Activated CD8-positive, alpha-beta T cell treated with anti-CD3 and anti-CD28 coated beads for 36 hours (primary cell): ENCODE measurements around the gene ABCG1. TPM values are rescaled to one million over a fixed set of nuclear protein-coding genes. Genes with fewer than 3 reads are reported as not detected.

Experiments used
- ATAC-seq: fragments of 200-7000 bp; cut with Tn5 transposase; one replicate; pipeline ENCODE4 v1.10.0; 2021; ENCODE audit warnings: mild to moderate bottlenecking, moderate library complexity
- CTCF ChIA-PET: fragments of 350-600 bp; sonication (Branson Sonifier 250); formaldehyde crosslinking; loops from one replicate; lab custom pipeline; 2021; ENCODE audit warnings: antibody characterized with exemption; lab: Charles Lee
- POLR2A ChIA-PET: fragments of 350-600 bp; sonication (Branson Sonifier 250); formaldehyde crosslinking; loops from one replicate; lab custom pipeline; 2021; ENCODE audit warnings: antibody characterized with exemption; lab: Charles Lee
- DNase-seq: peaks from one replicate; pipeline ENCODE4 v3.0.0-alpha.2; 2020
- H3K27ac Mint-ChIP-seq: one replicate; pipeline ENCODE4 v1.8.0; 2021; ENCODE audit warnings: mild to moderate bottlenecking, mixed read lengths
- H3K27me3 Mint-ChIP-seq: one replicate; pipeline ENCODE4 v1.8.0; 2021; ENCODE audit warnings: mixed read lengths
- H3K36me3 Mint-ChIP-seq: one replicate; pipeline ENCODE4 v1.8.0; 2021; ENCODE audit warnings: low read depth, mixed read lengths
- H3K4me1 Mint-ChIP-seq: one replicate; pipeline ENCODE4 v1.8.0; 2021; ENCODE audit warnings: low read depth, mixed read lengths
- H3K4me3 Mint-ChIP-seq: one replicate; pipeline ENCODE4 v1.8.0; 2021; ENCODE audit warnings: mild to moderate bottlenecking, moderate library complexity, mixed read lengths
- H3K9me3 Mint-ChIP-seq: one replicate; pipeline ENCODE4 v1.8.0; 2021; ENCODE audit warnings: mixed read lengths
- intact Hi-C: fragments of 100-400 bp; cut with micrococcal nuclease; formaldehyde crosslinking; loops from one replicate; pipeline ENCODE4 v1.10.0; 2022
- total RNA-seq, 2 experiments: library from RNA; stranded (reverse); gene quantifications; one replicate each; pipeline ENCODE4 v1.2.3, GENCODE V29; 2021
- TF ChIP-seq, protein P1 (sequence below): fragments of 200-600 bp; IDR thresholded peaks from one replicate; pipeline ENCODE4 v1.8.0; 2022; ENCODE audit warnings: antibody characterized with exemption, mild to moderate bottlenecking

ABCG1 gene
- total RNA-seq, 2 experiments from 2014 or later, result 12.1 to 12.7 TPM

DNA sequence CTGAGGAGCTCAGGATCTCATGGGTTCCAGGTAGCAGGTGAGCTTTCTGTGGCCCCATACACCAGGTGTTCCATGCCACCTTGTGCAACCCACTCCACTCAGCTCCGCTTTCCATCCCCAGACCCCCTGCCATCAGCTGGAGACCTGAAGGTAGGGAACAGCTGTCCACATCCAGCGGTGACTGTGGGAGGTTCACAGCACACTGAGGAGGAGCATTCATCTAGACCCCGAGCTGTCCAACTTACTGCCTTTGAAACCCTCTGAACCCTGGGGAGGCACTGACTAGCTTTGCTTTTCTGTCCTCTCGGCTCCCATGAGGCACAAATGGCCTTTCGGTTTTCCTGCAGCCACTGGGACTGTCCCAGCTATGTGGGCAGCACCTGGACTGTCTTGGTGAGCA is 27.9 kb upstream of the ABCG1 start:
- Mint-ChIP-seq H3K36me3 (peaks cover 8% of the 10 kb centered on the region), H3K27ac (no peak overlapping the region), H3K9me3 (peaks cover 7% of the 10 kb centered on the region), H3K4me1 (peaks cover 75% of the 10 kb centered on the region), H3K27me3 (no peaks in the 10 kb centered on the region), H3K4me3 (no peak overlapping the region)
- ChIA-PET CTCF (interaction anchor here (0.8 to 2.6 kb wide), 4 partner anchors 38 to 69 kb away, joined by 3 to 12 read pairs (median 6); no protein-coding TSS in a partner anchor), POLR2A (interaction anchor here (0.6 to 3.4 kb wide), 4 partner anchors 10 to 94 kb away, joined by 3 to 22 read pairs (median 4); no protein-coding TSS in a partner anchor)
- DNase-seq (no peak), ATAC-seq (no peak)
- intact Hi-C loops, result loop anchor here (5.0 kb wide), 1 partner anchor 46 kb away; no protein-coding TSS in a partner anchor
- TF ChIP-seq, protein P1, sequence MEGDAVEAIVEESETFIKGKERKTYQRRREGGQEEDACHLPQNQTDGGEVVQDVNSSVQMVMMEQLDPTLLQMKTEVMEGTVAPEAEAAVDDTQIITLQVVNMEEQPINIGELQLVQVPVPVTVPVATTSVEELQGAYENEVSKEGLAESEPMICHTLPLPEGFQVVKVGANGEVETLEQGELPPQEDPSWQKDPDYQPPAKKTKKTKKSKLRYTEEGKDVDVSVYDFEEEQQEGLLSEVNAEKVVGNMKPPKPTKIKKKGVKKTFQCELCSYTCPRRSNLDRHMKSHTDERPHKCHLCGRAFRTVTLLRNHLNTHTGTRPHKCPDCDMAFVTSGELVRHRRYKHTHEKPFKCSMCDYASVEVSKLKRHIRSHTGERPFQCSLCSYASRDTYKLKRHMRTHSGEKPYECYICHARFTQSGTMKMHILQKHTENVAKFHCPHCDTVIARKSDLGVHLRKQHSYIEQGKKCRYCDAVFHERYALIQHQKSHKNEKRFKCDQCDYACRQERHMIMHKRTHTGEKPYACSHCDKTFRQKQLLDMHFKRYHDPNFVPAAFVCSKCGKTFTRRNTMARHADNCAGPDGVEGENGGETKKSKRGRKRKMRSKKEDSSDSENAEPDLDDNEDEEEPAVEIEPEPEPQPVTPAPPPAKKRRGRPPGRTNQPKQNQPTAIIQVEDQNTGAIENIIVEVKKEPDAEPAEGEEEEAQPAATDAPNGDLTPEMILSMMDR, result no peak

GRCh38 chr21:42191696-42192595 is 27.0 kb upstream of the ABCG1 start:
- POLR2A ChIA-PET, result interaction anchor here (1.1 to 3.4 kb wide), 5 partner anchors 29 to 47 kb away, joined by 4 to 22 read pairs (median 8); no protein-coding TSS in a partner anchor
- no peak for DNase-seq
- TF ChIP-seq, protein P1, result no peak
- CTCF ChIA-PET, result interaction anchor here (0.5 to 1.8 kb wide), 7 partner anchors 9 to 231 kb away, joined by 3 to 6 read pairs (median 4); no protein-coding TSS in a partner anchor
- no peaks in the 10 kb centered on the region for H3K27me3 Mint-ChIP-seq
- H3K27ac Mint-ChIP-seq, result no peak overlapping the region
- no peak for ATAC-seq
- intact Hi-C loops, result loop anchor here (5.0 kb wide), 1 partner anchor 45 kb away; no protein-coding TSS in a partner anchor
- H3K4me1 Mint-ChIP-seq, result peaks cover 66% of the 10 kb centered on the region
- peaks cover 1% of the 10 kb centered on the region for H3K36me3 Mint-ChIP-seq
- H3K4me3 Mint-ChIP-seq, result no peak overlapping the region
- no peaks in the 10 kb centered on the region for H3K9me3 Mint-ChIP-seq

DNA sequence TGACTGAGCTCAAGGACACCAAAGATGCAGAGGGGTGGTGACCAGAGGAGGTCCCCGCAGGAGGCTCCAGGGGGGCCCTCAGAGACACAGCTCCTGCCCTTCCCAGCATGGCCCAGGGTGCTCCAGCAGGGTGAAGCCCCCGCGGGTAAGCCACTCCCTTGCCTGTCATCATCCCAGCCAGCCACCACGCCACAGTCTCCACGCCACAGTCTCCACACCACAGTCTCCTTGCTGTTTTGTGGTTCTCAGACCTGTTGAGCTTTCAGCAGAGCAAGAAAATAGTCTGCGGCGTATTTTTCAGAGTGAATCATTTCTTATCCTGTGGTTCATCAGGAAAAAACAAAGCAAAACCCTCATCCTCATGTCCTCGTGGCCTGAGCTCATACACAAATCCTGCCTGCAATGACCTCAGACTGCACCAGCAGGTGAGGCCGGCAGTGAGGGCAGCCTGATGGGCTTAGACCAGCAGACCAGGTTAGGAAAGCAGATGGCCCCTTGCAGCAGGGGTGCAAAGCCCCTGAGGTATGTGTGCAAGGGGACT is 25.7 kb upstream of the ABCG1 start:
- H3K27ac Mint-ChIP-seq, result peak overlapping the region; percentile 75
- CTCF ChIA-PET, result interaction anchor here (1.1 to 1.9 kb wide), 8 partner anchors 8 to 66 kb away, joined by 3 to 10 read pairs (median 4); no protein-coding TSS in a partner anchor
- intact Hi-C loops, result loop anchor here (5.0 kb wide), 1 partner anchor 44 kb away; no protein-coding TSS in a partner anchor

DNA sequence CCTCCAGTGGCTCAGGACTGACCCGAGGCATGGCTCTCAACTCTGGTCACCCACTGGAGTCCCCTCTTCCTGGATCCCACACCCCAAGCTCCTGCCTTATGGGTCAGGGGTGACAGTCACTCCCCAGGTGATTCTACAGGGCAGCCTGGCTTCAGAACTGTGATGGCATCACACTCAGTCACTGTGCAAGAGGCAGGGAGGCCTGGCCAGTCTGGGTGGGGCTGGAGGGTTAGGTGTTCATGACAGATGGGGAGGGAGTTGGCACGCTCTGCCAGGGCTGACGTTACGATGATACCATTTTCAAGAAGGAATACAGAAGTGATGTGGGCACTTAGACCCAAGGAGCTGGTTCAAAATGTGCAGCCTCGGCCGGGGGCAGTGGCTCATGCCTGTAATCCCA is 25.2 kb upstream of the ABCG1 start:
- intact Hi-C loops, result loop anchor here (5.0 kb wide), 1 partner anchor 44 kb away; no protein-coding TSS in a partner anchor
- TF ChIP-seq, protein P1, result no peak
- DNase-seq, result no peak
- Mint-ChIP-seq H3K27ac (no peak overlapping the region), H3K27me3 (no peaks in the 10 kb centered on the region), H3K4me3 (no peak overlapping the region), H3K4me1 (peaks cover 57% of the 10 kb centered on the region), H3K9me3 (no peaks in the 10 kb centered on the region), H3K36me3 (no peaks in the 10 kb centered on the region)
- POLR2A ChIA-PET, result interaction anchor here (0.7 to 2.7 kb wide), 8 partner anchors 8 to 230 kb away, joined by 3 to 12 read pairs (median 6); no protein-coding TSS in a partner anchor
- ATAC-seq, result no peak
- CTCF ChIA-PET, result interaction anchor here (1.1 to 1.9 kb wide), 6 partner anchors 9 to 65 kb away, joined by 3 to 10 read pairs (median 4); no protein-coding TSS in a partner anchor

More for the DNA sequence above, 25.7 kb upstream of the ABCG1 start:
- peaks cover 57% of the 10 kb centered on the region for H3K4me1 Mint-ChIP-seq
- TF ChIP-seq, protein P1, result no peak
- H3K27me3 Mint-ChIP-seq, result no peaks in the 10 kb centered on the region
- no peak overlapping the region for H3K4me3 Mint-ChIP-seq
- POLR2A ChIA-PET, result interaction anchor here (0.7 to 2.7 kb wide), 10 partner anchors 8 to 230 kb away, joined by 3 to 12 read pairs (median 6); no protein-coding TSS in a partner anchor
- H3K9me3 Mint-ChIP-seq, result no peaks in the 10 kb centered on the region
- DNase-seq (peak; percentile 88), ATAC-seq (peak; percentile 50)
- H3K36me3 Mint-ChIP-seq, result no peaks in the 10 kb centered on the region
